HepG2 (cell line): ENCODE measurements around the gene SAPCD2. TPM values are rescaled to one million over a fixed set of nuclear protein-coding genes. Genes with fewer than 3 reads are reported as not detected.

Experiments
- ATAD3A ChIP-seq: sonication (generic); formaldehyde crosslinking; IDR thresholded peaks from 2 replicates; pipeline ENCODE4 v1.4.0; 2020; ENCODE audit warnings: missing genetic modification reagents
- SOX6 ChIP-seq, 2 experiments: fragments of 450-650 bp in 1 of 2; sonication (generic) in 1 of 2; formaldehyde crosslinking in 1 of 2; IDR thresholded peaks; 2 replicates each; pipeline versions ENCODE4 v1.4.0 to v1.6.1; 2017 to 2020; ENCODE audit warnings: antibody characterized with exemption in 1 of 2, mild to moderate bottlenecking in 1 of 2, missing genetic modification reagents in 1 of 2
- TCF12 ChIP-seq, 2 experiments: fragments of 450-650 bp in 1 of 2; sonication (generic) in 1 of 2; formaldehyde crosslinking in 1 of 2; IDR thresholded peaks; 2 replicates each; pipeline versions ENCODE4 v1.6.1 to v1.8.0; 2017 to 2022; ENCODE audit warnings: antibody characterized with exemption in 1 of 2, mild to moderate bottlenecking in 1 of 2, missing genetic modification reagents in 1 of 2, moderate library complexity in 1 of 2
- ZFY ChIP-seq: sonication (generic); formaldehyde crosslinking; IDR thresholded peaks from 2 replicates; pipeline ENCODE4 v1.4.0; 2020; ENCODE audit warnings: missing genetic modification reagents
- ZNF282 ChIP-seq: fragments of 450-650 bp; IDR thresholded peaks from 2 replicates; pipeline ENCODE4 v1.6.1; 2018; ENCODE audit not compliant: partially characterized antibody
- ZNF607 ChIP-seq: sonication (generic); formaldehyde crosslinking; IDR thresholded peaks from 2 replicates; pipeline ENCODE4 v1.5.1; 2020; ENCODE audit warnings: missing genetic modification reagents, mild to moderate bottlenecking, borderline replicate concordance
- polyA plus RNA-seq, 8 experiments: library from polyadenylated mRNA; depleted of rRNA in 3 of 8; stranded (reverse) in 7 of 8; unstranded in 1 of 8; fragments of >200 nt; fragmentation: Illumina TruSeq in 4 of 8; extraction: Trizol in 4 of 8; gene quantifications; 2 replicates each; pipeline versions ENCODE4 v1.2.1 to v1.2.3, GENCODE V29; 2011 to 2016; ENCODE audit warnings: low read depth in 4 of 8, missing spikeins in 1 of 8, mixed read lengths in 1 of 8; ENCODE audit not compliant: insufficient read depth in 1 of 8
- total RNA-seq, 5 experiments: library from RNA; depleted of rRNA; stranded (reverse); fragments of >200 nt; fragmentation: Illumina TruSeq; extraction: Trizol; gene quantifications; 2 replicates each; pipeline ENCODE4 v1.2.3, GENCODE V29; 2016; ENCODE audit warnings: low read depth in 1 of 5
- TF ChIP-seq, protein P1 (sequence below): sonication (generic); formaldehyde crosslinking; IDR thresholded peaks from 2 replicates; pipeline ENCODE4 v1.4.0; 2020; ENCODE audit warnings: missing genetic modification reagents, borderline replicate concordance
- TF ChIP-seq, protein P2 (sequence below): sonication (generic); formaldehyde crosslinking; IDR thresholded peaks from 2 replicates; pipeline ENCODE4 v1.4.0; 2020; ENCODE audit warnings: mild to moderate bottlenecking, low read depth, missing genetic modification reagents
- TF ChIP-seq, protein P3 (sequence below): IDR thresholded peaks from 2 replicates; pipeline ENCODE4 v1.6.1; 2016; ENCODE audit warnings: low read depth, control low read depth
- TF ChIP-seq, protein P4 (sequence below): sonication (generic); formaldehyde crosslinking; IDR thresholded peaks from 2 replicates; pipeline ENCODE4 v1.5.1; 2020; ENCODE audit warnings: missing genetic modification reagents, mild to moderate bottlenecking, borderline replicate concordance
- TF ChIP-seq, protein P5 (sequence below), 2 experiments: IDR thresholded peaks; 2 replicates each; pipeline ENCODE4 v1.6.1; 2011 to 2012; ENCODE audit warnings: low read length in 2 of 2, borderline replicate concordance in 1 of 2, low read depth in 1 of 2, mild to moderate bottlenecking in 1 of 2, moderate library complexity in 1 of 2
- TF ChIP-seq, protein P6 (sequence below): sonication (generic); formaldehyde crosslinking; IDR thresholded peaks from 2 replicates; pipeline ENCODE4 v1.4.0; 2020; ENCODE audit warnings: mild to moderate bottlenecking, low read depth, missing genetic modification reagents
- TF ChIP-seq, protein P7 (sequence below): IDR thresholded peaks from 2 replicates; pipeline ENCODE4 v1.6.1; 2016; ENCODE audit warnings: missing genetic modification reagents, missing compliant biosample characterization

SAPCD2 gene
- total and polyA plus RNA-seq, 2 of the 13 experiments (the other 11 are each of a cell fraction or from before 2014, with no cell fraction given) = 21.9 to 42.8 TPM

DNA sequence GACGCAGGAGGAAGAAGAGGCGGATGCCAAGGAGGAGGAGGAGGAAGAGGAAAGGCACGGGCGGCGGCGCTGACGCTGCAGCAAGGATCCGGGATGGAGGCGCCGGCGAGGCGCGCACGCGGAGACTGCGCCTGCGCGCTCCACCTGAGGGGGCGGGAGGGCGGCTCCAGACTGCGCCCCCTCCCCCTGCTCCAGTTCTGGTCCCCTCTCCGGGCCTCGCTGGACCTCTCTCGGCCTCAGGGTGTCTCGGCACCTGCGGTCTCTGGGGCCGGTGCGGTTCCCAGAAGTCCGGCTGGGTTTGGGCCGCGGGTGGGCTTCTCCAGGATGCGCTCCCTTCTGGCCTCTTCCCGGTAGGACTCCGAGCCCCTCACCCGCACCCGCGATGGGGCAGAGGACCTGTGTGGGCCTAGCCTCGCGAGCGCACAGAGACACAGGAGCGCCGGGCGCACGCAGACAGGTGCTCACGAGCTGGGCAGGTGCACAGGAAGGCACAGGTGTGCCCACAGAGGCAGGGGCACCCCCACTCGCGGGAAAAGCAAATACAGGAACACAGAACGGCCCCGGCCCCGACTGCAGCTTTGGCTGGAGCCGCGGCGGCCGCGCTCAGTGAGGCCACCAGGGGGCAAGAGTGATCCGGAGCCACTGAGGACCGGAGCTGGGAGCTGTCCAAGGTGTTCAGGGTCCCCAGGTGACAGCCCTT lies 24.1 kb downstream of the SAPCD2 start, which contains the start of gene NPDC1 (continued):
- TF ChIP-seq, protein P1, sequence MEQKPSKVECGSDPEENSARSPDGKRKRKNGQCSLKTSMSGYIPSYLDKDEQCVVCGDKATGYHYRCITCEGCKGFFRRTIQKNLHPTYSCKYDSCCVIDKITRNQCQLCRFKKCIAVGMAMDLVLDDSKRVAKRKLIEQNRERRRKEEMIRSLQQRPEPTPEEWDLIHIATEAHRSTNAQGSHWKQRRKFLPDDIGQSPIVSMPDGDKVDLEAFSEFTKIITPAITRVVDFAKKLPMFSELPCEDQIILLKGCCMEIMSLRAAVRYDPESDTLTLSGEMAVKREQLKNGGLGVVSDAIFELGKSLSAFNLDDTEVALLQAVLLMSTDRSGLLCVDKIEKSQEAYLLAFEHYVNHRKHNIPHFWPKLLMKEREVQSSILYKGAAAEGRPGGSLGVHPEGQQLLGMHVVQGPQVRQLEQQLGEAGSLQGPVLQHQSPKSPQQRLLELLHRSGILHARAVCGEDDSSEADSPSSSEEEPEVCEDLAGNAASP = peak; percentile 73
- TF ChIP-seq ZNF607 (CRISPR knock-in tag) = peak; percentile 75; the same call in 1 of the 2 replicates
- TF ChIP-seq, protein P2, sequence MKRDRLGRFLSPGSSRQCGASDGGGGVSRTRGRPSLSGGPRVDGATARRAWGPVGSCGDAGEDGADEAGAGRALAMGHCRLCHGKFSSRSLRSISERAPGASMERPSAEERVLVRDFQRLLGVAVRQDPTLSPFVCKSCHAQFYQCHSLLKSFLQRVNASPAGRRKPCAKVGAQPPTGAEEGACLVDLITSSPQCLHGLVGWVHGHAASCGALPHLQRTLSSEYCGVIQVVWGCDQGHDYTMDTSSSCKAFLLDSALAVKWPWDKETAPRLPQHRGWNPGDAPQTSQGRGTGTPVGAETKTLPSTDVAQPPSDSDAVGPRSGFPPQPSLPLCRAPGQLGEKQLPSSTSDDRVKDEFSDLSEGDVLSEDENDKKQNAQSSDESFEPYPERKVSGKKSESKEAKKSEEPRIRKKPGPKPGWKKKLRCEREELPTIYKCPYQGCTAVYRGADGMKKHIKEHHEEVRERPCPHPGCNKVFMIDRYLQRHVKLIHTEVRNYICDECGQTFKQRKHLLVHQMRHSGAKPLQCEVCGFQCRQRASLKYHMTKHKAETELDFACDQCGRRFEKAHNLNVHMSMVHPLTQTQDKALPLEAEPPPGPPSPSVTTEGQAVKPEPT (CRISPR knock-in tag) = 0 out of 2 replicates have a peak, but pooled peaks have one; percentile 10
- TF ChIP-seq TCF12 (IDR thresholded peaks at IDR 0.05) = no peak
- TF ChIP-seq TCF12 (CRISPR knock-in tag; IDR thresholded peaks at IDR 0.05) = no peak
- TF ChIP-seq ZFY = no peak; the same call in 1 of the 2 replicates
- no peak for TF ChIP-seq SOX6 (IDR thresholded peaks at IDR 0.05)
- peak; percentile 26; the same call in 1 of the 2 replicates for TF ChIP-seq SOX6 (CRISPR knock-in tag; IDR thresholded peaks at IDR 0.05)
- TF ChIP-seq, protein P3, sequence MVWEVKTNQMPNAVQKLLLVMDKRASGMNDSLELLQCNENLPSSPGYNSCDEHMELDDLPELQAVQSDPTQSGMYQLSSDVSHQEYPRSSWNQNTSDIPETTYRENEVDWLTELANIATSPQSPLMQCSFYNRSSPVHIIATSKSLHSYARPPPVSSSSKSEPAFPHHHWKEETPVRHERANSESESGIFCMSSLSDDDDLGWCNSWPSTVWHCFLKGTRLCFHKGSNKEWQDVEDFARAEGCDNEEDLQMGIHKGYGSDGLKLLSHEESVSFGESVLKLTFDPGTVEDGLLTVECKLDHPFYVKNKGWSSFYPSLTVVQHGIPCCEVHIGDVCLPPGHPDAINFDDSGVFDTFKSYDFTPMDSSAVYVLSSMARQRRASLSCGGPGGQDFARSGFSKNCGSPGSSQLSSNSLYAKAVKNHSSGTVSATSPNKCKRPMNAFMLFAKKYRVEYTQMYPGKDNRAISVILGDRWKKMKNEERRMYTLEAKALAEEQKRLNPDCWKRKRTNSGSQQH (CRISPR knock-in tag) = peak; percentile 79
- TF ChIP-seq, protein P4, sequence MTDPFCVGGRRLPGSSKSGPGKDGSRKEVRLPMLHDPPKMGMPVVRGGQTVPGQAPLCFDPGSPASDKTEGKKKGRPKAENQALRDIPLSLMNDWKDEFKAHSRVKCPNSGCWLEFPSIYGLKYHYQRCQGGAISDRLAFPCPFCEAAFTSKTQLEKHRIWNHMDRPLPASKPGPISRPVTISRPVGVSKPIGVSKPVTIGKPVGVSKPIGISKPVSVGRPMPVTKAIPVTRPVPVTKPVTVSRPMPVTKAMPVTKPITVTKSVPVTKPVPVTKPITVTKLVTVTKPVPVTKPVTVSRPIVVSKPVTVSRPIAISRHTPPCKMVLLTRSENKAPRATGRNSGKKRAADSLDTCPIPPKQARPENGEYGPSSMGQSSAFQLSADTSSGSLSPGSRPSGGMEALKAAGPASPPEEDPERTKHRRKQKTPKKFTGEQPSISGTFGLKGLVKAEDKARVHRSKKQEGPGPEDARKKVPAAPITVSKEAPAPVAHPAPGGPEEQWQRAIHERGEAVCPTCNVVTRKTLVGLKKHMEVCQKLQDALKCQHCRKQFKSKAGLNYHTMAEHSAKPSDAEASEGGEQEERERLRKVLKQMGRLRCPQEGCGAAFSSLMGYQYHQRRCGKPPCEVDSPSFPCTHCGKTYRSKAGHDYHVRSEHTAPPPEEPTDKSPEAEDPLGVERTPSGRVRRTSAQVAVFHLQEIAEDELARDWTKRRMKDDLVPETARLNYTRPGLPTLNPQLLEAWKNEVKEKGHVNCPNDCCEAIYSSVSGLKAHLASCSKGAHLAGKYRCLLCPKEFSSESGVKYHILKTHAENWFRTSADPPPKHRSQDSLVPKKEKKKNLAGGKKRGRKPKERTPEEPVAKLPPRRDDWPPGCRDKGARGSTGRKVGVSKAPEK (CRISPR knock-in tag) = no peak
- no peak for TF ChIP-seq ATAD3A (CRISPR knock-in tag)
- TF ChIP-seq ZNF282 = no peak
- TF ChIP-seq, protein P5, sequence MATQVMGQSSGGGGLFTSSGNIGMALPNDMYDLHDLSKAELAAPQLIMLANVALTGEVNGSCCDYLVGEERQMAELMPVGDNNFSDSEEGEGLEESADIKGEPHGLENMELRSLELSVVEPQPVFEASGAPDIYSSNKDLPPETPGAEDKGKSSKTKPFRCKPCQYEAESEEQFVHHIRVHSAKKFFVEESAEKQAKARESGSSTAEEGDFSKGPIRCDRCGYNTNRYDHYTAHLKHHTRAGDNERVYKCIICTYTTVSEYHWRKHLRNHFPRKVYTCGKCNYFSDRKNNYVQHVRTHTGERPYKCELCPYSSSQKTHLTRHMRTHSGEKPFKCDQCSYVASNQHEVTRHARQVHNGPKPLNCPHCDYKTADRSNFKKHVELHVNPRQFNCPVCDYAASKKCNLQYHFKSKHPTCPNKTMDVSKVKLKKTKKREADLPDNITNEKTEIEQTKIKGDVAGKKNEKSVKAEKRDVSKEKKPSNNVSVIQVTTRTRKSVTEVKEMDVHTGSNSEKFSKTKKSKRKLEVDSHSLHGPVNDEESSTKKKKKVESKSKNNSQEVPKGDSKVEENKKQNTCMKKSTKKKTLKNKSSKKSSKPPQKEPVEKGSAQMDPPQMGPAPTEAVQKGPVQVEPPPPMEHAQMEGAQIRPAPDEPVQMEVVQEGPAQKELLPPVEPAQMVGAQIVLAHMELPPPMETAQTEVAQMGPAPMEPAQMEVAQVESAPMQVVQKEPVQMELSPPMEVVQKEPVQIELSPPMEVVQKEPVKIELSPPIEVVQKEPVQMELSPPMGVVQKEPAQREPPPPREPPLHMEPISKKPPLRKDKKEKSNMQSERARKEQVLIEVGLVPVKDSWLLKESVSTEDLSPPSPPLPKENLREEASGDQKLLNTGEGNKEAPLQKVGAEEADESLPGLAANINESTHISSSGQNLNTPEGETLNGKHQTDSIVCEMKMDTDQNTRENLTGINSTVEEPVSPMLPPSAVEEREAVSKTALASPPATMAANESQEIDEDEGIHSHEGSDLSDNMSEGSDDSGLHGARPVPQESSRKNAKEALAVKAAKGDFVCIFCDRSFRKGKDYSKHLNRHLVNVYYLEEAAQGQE (IDR thresholded peaks at IDR 0.05; ENCODE audit: borderline replicate concordance in 1 of 2, low read depth in 1 of 2, low read length in 2 of 2) = peak in 1 of 2 experiments; percentile 98; a peak in 2 of 4 replicates
- TF ChIP-seq, protein P6, sequence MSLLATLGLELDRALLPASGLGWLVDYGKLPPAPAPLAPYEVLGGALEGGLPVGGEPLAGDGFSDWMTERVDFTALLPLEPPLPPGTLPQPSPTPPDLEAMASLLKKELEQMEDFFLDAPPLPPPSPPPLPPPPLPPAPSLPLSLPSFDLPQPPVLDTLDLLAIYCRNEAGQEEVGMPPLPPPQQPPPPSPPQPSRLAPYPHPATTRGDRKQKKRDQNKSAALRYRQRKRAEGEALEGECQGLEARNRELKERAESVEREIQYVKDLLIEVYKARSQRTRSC (CRISPR knock-in tag) = no peak
- TF ChIP-seq, protein P7, sequence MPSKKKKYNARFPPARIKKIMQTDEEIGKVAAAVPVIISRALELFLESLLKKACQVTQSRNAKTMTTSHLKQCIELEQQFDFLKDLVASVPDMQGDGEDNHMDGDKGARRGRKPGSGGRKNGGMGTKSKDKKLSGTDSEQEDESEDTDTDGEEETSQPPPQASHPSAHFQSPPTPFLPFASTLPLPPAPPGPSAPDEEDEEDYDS (CRISPR knock-in tag) = 0 out of 2 replicates have a peak, but pooled peaks have one; percentile 23
